Measurements from ENCODE around the gene RNASE11.

The RNASE11 gene

GRCh38 chr14:20631880-20632389 lies 44.1 kb upstream of the RNASE11 start:
- Histone ChIP-seq H3F3A (ENCODE audit: insufficient read depth) (no peaks in the 10 kb centered on the region), H3K27ac (ENCODE audit: low read depth, low read length) (no peak overlapping the region), H4K20me1 (ENCODE audit: low read depth, low read length) (no peaks in the 10 kb centered on the region), H3K4me2 (ENCODE audit: low read depth, low read length, poor library complexity, severe bottlenecking) (no peak overlapping the region), H3K4me3 (ENCODE audit: insufficient read depth, low read length, poor library complexity, severe bottlenecking) (no peak overlapping the region), H3K9ac (ENCODE audit: low read length) (no peak overlapping the region), H3K36me3 (ENCODE audit: low read length) (no peaks in the 10 kb centered on the region), H3K9me3 (ENCODE audit: insufficient read depth, low read length) (no peaks in the 10 kb centered on the region), H3K79me2 (ENCODE audit: insufficient read depth, low read length) (no peaks in the 10 kb centered on the region), H2AFZ (ENCODE audit: low read depth, low read length, severe bottlenecking) (no peak overlapping the region), H3K27me3 (ENCODE audit: low read length) (no peaks in the 10 kb centered on the region), H3K9me2 (replicated peaks; ENCODE audit: insufficient read depth, low read length) (no peaks in the 10 kb centered on the region)
- no peak for TF ChIP-seq EZH2phosphoT487 (conservative IDR thresholded peaks at IDR 0.05; ENCODE audit: low read length)
- no peak for TF ChIP-seq CTCF (IDR thresholded peaks at IDR 0.05; ENCODE audit: insufficient read depth, low read length, poor library complexity, severe bottlenecking)

DNA sequence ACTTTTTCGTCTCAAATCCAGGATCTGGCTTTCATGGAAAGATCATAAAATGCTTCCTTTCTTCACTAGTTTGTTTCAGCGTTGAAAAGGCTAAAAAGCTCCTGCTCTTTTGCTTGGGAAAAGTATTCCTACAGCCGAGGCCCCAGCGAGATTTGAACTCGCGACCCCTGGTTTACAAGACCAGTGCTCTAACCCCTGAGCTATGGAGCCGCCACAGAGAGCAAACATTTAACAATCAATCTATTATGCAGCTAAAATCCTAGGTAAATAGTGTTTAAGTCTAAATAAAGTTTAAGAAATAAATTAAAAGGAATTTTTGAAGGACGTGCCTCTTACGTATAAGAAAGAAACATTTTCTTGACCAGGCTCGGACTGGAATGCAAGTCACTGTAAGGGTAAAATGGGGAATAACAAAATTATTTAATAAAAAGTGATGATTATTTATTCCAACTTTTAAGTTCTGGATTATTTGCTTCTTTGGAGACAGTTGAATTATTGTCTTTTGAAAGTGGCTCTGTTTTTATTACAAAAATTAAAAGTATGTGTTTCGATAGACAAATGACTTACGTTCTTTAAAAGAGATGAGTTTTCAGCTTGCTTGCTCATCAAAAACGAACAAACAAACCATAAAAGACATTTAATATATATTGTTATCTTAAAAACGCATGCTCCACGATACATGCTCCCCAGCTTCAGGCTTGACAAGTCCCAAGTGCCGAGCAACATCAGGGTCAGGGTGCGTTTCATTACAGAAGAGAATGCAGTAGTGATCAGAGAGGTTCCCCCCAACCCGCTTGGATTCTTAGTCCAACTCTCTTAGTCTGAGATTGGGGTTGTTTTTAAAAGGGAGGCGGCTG lies 43.5 kb upstream of the RNASE11 start:
- Histone ChIP-seq H3K9ac (ENCODE audit: low read length) (no peak overlapping the region), H3K9me2 (replicated peaks; ENCODE audit: insufficient read depth, low read length) (no peaks in the 10 kb centered on the region), H2AFZ (ENCODE audit: low read depth, low read length, severe bottlenecking) (no peak overlapping the region)

GRCh38 chr14:20630340-20631022 lies 42.7 kb upstream of the RNASE11 start:
- H3K4me3 ChIP-seq (ENCODE audit: insufficient read depth, low read length, poor library complexity, severe bottlenecking) = no peak overlapping the region
- H2AFZ ChIP-seq (ENCODE audit: low read depth, low read length, severe bottlenecking) = no peak overlapping the region
- H3K9ac ChIP-seq (ENCODE audit: low read length) = no peak overlapping the region
- no peak overlapping the region for H3K27ac ChIP-seq (ENCODE audit: low read depth, low read length)
- no peaks in the 10 kb centered on the region for H3K9me3 ChIP-seq (ENCODE audit: insufficient read depth, low read length)
- no peaks in the 10 kb centered on the region for H3K27me3 ChIP-seq (ENCODE audit: low read length)
- TF ChIP-seq CTCF (IDR thresholded peaks at IDR 0.05; ENCODE audit: insufficient read depth, low read length, poor library complexity, severe bottlenecking) (no peak), EZH2phosphoT487 (conservative IDR thresholded peaks at IDR 0.05; ENCODE audit: low read length) (no peak)
- H3K36me3 ChIP-seq (ENCODE audit: low read length) = no peaks in the 10 kb centered on the region
- no peaks in the 10 kb centered on the region for H3K9me2 ChIP-seq (replicated peaks; ENCODE audit: insufficient read depth, low read length)
- H3K4me2 ChIP-seq (ENCODE audit: low read depth, low read length, poor library complexity, severe bottlenecking) = no peak overlapping the region
- no peaks in the 10 kb centered on the region for H3K79me2 ChIP-seq (ENCODE audit: insufficient read depth, low read length)
- no peaks in the 10 kb centered on the region for H3F3A ChIP-seq (ENCODE audit: insufficient read depth)
- no peaks in the 10 kb centered on the region for H4K20me1 ChIP-seq (ENCODE audit: low read depth, low read length)

More for the DNA sequence above, 43.5 kb upstream of the RNASE11 start:
- no peaks in the 10 kb centered on the region for H3F3A ChIP-seq (ENCODE audit: insufficient read depth)
- H3K36me3 ChIP-seq (ENCODE audit: low read length) = no peaks in the 10 kb centered on the region
- H3K4me2 ChIP-seq (ENCODE audit: low read depth, low read length, poor library complexity, severe bottlenecking) = no peak overlapping the region
- no peaks in the 10 kb centered on the region for H3K79me2 ChIP-seq (ENCODE audit: insufficient read depth, low read length)
- H3K27me3 ChIP-seq (ENCODE audit: low read length) = no peaks in the 10 kb centered on the region
- no peak overlapping the region for H3K27ac ChIP-seq (ENCODE audit: low read depth, low read length)
- H3K4me3 ChIP-seq (ENCODE audit: insufficient read depth, low read length, poor library complexity, severe bottlenecking) = no peak overlapping the region
- no peaks in the 10 kb centered on the region for H4K20me1 ChIP-seq (ENCODE audit: low read depth, low read length)
- no peak for TF ChIP-seq CTCF (IDR thresholded peaks at IDR 0.05; ENCODE audit: insufficient read depth, low read length, poor library complexity, severe bottlenecking)
- no peak for TF ChIP-seq EZH2phosphoT487 (conservative IDR thresholded peaks at IDR 0.05; ENCODE audit: low read length)
- no peaks in the 10 kb centered on the region for H3K9me3 ChIP-seq (ENCODE audit: insufficient read depth, low read length)
